NCI-H187 treated with DMSO at 0.1 percent for 48 hours (cell line): ENCODE results near the gene ZNF746.

ENCODE experiments used
- DNase-seq: peaks from one replicate; lab custom pipeline; 2025; lab: John Stamatoyannopoulos, UW

The ZNF746 gene

DNA sequence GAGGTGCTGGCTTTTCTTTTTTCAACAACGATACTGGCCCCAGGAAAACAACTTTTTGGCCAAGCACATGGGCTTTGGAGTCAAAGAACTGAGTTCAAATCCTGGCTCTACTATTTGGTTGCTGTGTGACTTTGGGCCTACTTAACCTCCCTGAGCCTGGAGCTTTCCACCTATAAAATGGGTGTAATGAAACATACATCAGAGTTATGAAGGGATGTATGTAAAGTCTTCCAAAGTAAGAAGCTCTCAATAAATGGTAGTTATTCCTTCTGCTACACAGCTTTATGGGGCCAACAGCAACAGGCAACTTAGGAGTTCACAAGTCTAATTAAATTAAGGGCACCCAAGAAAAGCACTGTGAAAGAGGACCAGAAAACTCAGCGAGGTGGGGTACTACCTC is 69.7 kb downstream of the ZNF746 start:
- no peak for DNase-seq

GRCh38 chr7:149427096-149427680 is 70.4 kb downstream of the ZNF746 start:
- DNase-seq = no peak

- no peak for DNase-seq
These were observed 74.0 kb downstream of the ZNF746 start for GRCh38 chr7:149423449-149424110.

DNA sequence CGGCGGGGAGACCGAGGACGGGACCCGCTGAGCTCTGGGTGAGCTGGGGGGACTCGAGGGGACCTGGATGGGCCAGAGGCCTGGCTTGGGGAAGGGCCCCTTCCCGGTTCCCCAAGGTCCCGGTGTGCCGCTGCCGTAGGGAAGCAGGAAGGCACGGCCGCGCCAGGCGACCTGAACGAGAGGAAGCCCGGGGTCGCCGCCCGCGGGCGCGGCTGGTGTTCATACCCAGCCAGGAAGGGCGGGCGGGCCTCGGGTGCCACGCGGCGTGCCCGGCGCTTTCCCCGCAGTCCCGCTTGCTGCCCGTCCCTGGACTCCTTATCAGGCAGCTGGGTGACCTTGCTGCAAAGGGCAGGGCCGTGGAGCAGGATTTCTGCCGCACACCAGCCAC is 74.7 kb downstream of the ZNF746 start:
- DNase-seq = no peak
